Thoracic aorta (tissue), 2 donors: Measurements from ENCODE around the gene RNF223. TPM values are rescaled to one million over a fixed set of nuclear protein-coding genes. Genes with fewer than 3 reads are reported as not detected.
"Not testable (repeated sequence)": the region's sequence is repeated elsewhere in the genome, so short reads cannot be mapped to it uniquely, and the experiment has no call there.

Experiments
- ATAC-seq: fragments of 150-250 bp; one replicate; pipeline ENCODE4 v1.8.0; 2017; ENCODE audit warnings: low read depth; ENCODE audit not compliant: insufficient number of reproducible peaks, low FRiP score
- DNase-seq: peaks from one replicate; pipeline ENCODE4 v3.0.0-alpha.2; 2020; ENCODE audit warnings: low spot score
- H3K27ac ChIP-seq, 2 donors: fragments of 200-600 bp; sonication (generic); 1 replicate in 1 of 2; 2 replicates in 1 of 2; pipeline ENCODE4 v1.5.1; 2016; ENCODE audit warnings: mild to moderate bottlenecking in 2 of 2, moderate library complexity in 2 of 2
- H3K27me3 ChIP-seq: fragments of 200-600 bp; sonication (generic); replicated peaks from 2 replicates; pipeline ENCODE4 v1.6.0; 2016; ENCODE audit warnings: mild to moderate bottlenecking; ENCODE audit not compliant: insufficient read depth
- H3K36me3 ChIP-seq: fragments of 200-600 bp; sonication (generic); one replicate; pipeline ENCODE4 v1.5.1; 2016
- H3K4me1 ChIP-seq, 2 donors: fragments of 200-600 bp; sonication (generic); 1 replicate in 1 of 2; 2 replicates in 1 of 2; pipeline versions ENCODE4 v1.5.1 to v1.6.0; 2016; ENCODE audit warnings: low read depth in 2 of 2, mild to moderate bottlenecking in 1 of 2; ENCODE audit not compliant: control insufficient read depth in 1 of 2
- H3K4me3 ChIP-seq: fragments of 200-600 bp; sonication (generic); 2 replicates; pipeline ENCODE4 v1.5.1; 2016; ENCODE audit warnings: mild to moderate bottlenecking
- H3K9me3 ChIP-seq: fragments of 200-600 bp; sonication (generic); 2 replicates; pipeline ENCODE4 v1.5.1; 2016
- total RNA-seq, 2 donors: library from RNA; depleted of rRNA; stranded (reverse); fragments of >200 nt; gene quantifications; one replicate each; pipeline versions ENCODE4 v1.1.0 to v1.2.3, GENCODE V29; 2016
- TF ChIP-seq, protein P1 (sequence below): fragments of 200-600 bp; sonication (generic); IDR thresholded peaks from one replicate; pipeline ENCODE4 v1.5.1; 2019; ENCODE audit warnings: antibody characterized with exemption

RNF223 gene
- total RNA-seq, 2 donors from 2014 or later, result 0.71 TPM; not detected in 1

DNA sequence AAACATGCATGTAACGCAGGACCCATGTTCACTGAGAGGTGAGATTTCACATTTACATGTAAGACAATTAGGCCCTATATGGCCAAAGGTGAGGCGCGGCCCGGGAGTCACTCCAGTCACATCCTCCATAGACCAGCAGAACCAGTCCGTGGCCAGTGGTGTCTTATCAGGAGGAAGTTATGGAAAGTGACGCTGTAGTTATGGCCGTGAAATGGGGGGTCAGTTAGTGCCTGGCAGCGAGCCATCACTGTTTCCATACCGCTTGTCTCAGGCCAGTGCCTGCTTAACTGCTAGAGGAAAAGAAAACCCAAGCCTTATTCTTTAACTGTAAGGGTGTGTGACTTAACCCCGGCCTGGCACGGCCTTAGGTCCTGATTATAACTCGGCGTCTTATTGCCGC lies 35.6 kb upstream of the RNF223 start:
- Histone ChIP-seq H3K27ac (no peak overlapping the region), H3K27me3 (no peaks in the 10 kb centered on the region), H3K4me1 (peaks cover 0 to under 1% of the 10 kb centered on the region in 2 donors), H3K9me3 (no peaks in the 10 kb centered on the region), H3K4me3 (no peak overlapping the region), H3K36me3 (no peaks in the 10 kb centered on the region)
- DNase-seq (no peak), ATAC-seq (no peak)
- TF ChIP-seq, protein P1, sequence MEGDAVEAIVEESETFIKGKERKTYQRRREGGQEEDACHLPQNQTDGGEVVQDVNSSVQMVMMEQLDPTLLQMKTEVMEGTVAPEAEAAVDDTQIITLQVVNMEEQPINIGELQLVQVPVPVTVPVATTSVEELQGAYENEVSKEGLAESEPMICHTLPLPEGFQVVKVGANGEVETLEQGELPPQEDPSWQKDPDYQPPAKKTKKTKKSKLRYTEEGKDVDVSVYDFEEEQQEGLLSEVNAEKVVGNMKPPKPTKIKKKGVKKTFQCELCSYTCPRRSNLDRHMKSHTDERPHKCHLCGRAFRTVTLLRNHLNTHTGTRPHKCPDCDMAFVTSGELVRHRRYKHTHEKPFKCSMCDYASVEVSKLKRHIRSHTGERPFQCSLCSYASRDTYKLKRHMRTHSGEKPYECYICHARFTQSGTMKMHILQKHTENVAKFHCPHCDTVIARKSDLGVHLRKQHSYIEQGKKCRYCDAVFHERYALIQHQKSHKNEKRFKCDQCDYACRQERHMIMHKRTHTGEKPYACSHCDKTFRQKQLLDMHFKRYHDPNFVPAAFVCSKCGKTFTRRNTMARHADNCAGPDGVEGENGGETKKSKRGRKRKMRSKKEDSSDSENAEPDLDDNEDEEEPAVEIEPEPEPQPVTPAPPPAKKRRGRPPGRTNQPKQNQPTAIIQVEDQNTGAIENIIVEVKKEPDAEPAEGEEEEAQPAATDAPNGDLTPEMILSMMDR, result no peak

DNA sequence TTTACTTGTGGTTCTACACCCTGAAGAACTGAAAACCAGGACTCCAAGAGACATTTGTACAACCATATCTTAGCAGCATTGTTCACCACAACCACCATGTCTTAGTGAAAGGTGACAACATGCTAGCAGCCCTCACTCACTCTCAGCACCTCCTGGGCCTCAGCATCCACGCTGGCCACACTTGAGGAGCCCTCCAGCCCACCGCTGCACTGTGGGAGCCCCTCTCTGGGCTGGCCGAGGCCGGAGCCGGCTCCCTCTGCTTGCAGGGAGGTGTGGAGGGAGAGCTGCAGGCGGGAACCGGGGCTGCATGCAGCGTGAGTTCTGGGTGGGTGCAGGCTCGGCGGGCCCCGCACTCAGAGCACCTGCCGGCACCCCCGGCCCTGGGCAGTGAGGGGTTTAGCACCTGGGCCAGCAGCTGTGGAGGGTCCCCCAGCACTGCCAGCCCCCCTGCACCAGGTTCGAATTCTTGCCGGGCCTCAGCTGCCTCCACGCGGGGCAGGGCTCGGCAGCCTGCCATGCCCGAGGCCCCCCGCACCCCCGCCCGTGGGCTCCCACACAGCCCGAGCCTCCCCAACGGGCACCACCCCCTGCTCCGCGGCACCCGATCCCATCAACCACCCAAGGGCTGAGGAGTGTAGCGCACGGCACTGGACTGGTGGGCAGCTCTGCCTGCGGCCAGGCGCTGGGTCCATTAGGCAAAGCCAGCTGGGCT lies 32.6 kb upstream of the RNF223 start:
- H3K27me3 ChIP-seq, result no peaks in the 10 kb centered on the region
- H3K27ac ChIP-seq, result no peak overlapping the region
- ATAC-seq (no peak), DNase-seq (no peak)
- no peak overlapping the region for H3K4me3 ChIP-seq
- H3K36me3 ChIP-seq, result no peaks in the 10 kb centered on the region
- H3K9me3 ChIP-seq, result no peaks in the 10 kb centered on the region
- H3K4me1 ChIP-seq, result no peaks in the 10 kb centered on the region
- TF ChIP-seq, protein P1, result no peak

DNA sequence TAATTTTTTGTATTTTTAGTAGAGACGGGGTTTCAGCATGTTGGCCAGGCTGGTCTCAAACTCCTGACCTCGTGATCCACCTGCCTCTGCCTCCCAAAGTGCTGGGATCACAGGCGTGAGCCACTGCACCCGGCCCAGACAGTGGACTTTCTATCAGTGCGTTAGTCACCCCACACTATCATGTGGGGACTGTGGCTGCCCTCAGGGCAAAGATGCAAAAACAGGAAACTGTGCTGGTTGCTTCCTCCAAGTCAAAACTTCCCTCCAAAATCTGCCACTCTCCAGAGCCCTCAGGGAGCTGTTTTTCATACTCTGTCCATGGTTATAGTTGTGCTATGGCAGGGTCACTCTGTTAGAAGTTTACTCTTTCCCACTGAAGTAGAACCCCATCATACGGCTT lies 30.0 kb upstream of the RNF223 start:
- ATAC-seq, DNase-seq, H3K4me1 ChIP-seq, H3K9me3 ChIP-seq, H3K27me3 ChIP-seq, H3K4me3 ChIP-seq, H3K36me3 ChIP-seq, H3K27ac ChIP-seq: not testable (repeated sequence)

DNA sequence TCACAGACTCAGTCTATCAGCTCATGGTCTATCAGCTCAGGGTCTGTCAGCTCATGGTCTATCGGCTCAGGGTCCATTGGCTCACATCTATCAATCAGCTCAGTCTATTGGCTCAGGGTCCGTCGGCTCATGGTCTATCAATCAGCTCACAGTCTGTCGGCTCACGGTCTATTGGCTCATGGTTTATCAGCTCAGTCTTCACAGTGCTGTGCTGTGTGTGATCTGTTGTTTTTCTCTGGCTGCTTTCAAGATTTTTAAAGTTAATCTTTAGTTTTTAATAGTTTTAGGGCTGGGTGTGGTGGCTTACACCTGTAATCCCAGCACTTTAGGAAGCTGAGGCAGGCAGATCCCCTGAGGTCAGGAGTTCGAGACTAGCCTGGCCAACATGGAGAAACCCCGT lies 27.4 kb upstream of the RNF223 start:
- Histone ChIP-seq H3K4me1 (no peaks in the 10 kb centered on the region), H3K9me3 (no peaks in the 10 kb centered on the region), H3K4me3 (no peak overlapping the region), H3K27ac (no peak overlapping the region), H3K36me3 (no peaks in the 10 kb centered on the region), H3K27me3 (no peaks in the 10 kb centered on the region)
- ATAC-seq (no peak), DNase-seq (no peak)
- TF ChIP-seq, protein P1, result no peak

DNA sequence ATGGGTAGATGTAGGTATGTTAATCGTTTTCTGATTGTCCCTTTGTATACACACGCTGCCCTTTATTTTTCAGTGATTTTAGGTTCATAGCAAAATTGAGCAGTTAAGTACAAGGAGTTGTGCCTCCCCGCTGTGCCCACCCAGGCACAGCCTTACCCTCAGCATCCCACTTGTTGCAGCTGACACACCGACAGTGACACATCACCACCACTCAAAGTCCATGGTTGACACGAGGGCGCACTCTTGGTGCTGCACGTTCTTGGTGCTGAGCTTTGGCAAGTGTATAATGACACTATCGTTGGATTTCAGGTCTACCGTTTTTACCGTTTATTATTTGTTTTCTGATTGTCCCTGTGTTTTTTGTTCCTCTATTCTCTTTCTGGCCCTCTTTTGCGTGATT lies 26.2 kb upstream of the RNF223 start:
- ATAC-seq, result no peak
- Histone ChIP-seq H3K4me3 (no peak overlapping the region), H3K36me3 (no peaks in the 10 kb centered on the region)

More for the DNA sequence above, 26.2 kb upstream of the RNF223 start:
- TF ChIP-seq, protein P1, result no peak
- no peaks in the 10 kb centered on the region for H3K27me3 ChIP-seq
- DNase-seq, result no peak
- H3K4me1 ChIP-seq, result no peaks in the 10 kb centered on the region
- no peak overlapping the region for H3K27ac ChIP-seq
- no peaks in the 10 kb centered on the region for H3K9me3 ChIP-seq
